Loucy (cell line): Measurements from ENCODE around the gene KNDC1.

Source experiments
- EZH2phosphoT487 ChIP-seq: fragments of 200-600 bp; IDR thresholded peaks from 2 replicates; pipeline ENCODE4 v1.6.1; 2018; ENCODE audit warnings: antibody characterized with exemption, mild to moderate bottlenecking, moderate library complexity, borderline replicate concordance
- TF ChIP-seq, protein P1 (sequence below): fragments of 200-600 bp; sonication (generic); conservative IDR thresholded peaks from 2 replicates; pipeline ENCODE4 v1.5.1; 2014; ENCODE audit warnings: mild to moderate bottlenecking, antibody characterized with exemption, low read length

GRCh38 chr10:133271521-133272300, 111.7 kb downstream of the KNDC1 start:
- TF ChIP-seq, protein P1, sequence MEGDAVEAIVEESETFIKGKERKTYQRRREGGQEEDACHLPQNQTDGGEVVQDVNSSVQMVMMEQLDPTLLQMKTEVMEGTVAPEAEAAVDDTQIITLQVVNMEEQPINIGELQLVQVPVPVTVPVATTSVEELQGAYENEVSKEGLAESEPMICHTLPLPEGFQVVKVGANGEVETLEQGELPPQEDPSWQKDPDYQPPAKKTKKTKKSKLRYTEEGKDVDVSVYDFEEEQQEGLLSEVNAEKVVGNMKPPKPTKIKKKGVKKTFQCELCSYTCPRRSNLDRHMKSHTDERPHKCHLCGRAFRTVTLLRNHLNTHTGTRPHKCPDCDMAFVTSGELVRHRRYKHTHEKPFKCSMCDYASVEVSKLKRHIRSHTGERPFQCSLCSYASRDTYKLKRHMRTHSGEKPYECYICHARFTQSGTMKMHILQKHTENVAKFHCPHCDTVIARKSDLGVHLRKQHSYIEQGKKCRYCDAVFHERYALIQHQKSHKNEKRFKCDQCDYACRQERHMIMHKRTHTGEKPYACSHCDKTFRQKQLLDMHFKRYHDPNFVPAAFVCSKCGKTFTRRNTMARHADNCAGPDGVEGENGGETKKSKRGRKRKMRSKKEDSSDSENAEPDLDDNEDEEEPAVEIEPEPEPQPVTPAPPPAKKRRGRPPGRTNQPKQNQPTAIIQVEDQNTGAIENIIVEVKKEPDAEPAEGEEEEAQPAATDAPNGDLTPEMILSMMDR = no peak
- TF ChIP-seq EZH2phosphoT487 = no peak
